Upper lobe of right lung (tissue), 1 donor: ENCODE results near the gene SLC44A3. TPM values are rescaled to one million over a fixed set of nuclear protein-coding genes. Genes with fewer than 3 reads are reported as not detected.
A peak's percentile ranks its signal among the peaks of the same experiment; 100 is the strongest.

Experiments used
- ATAC-seq: fragments of 200-7000 bp; cut with Tn5 transposase; one replicate; pipeline ENCODE4 v1.9.1; 2020; ENCODE audit warnings: mild to moderate bottlenecking, moderate library complexity
- DNase-seq: peaks from one replicate; pipeline ENCODE4 v3.0.0-alpha.2; 2020
- H3K27ac ChIP-seq: fragments of 200-600 bp; one replicate; pipeline ENCODE4 v1.8.0; 2022
- H3K27me3 ChIP-seq: fragments of 200-600 bp; one replicate; pipeline ENCODE4 v1.8.0; 2022; ENCODE audit warnings: mild to moderate bottlenecking
- H3K36me3 ChIP-seq: fragments of 200-600 bp; one replicate; pipeline ENCODE4 v1.8.0; 2022
- H3K4me1 ChIP-seq: fragments of 200-600 bp; one replicate; pipeline ENCODE4 v1.8.0; 2022
- H3K4me3 ChIP-seq: fragments of 200-600 bp; one replicate; pipeline ENCODE4 v1.8.0; 2022; ENCODE audit warnings: mild to moderate bottlenecking
- H3K9me3 ChIP-seq: fragments of 200-600 bp; one replicate; pipeline ENCODE4 v1.8.0; 2022
- intact Hi-C: fragments of 100-400 bp; cut with DNase I; formaldehyde crosslinking; loops from one replicate; pipeline ENCODE4 v1.11.0; 2022
- total RNA-seq: library from RNA; stranded (reverse); fragmentation: NEBNext Ultra II Directional; extraction: Animal tissue kit (Norgen Biotek cat#: 25700); gene quantifications from one replicate; pipeline ENCODE4 v1.2.1, GENCODE V29; 2021
- TF ChIP-seq, protein P1 (sequence below): fragments of 200-600 bp; IDR thresholded peaks from one replicate; pipeline ENCODE4 v1.8.0; 2022; ENCODE audit warnings: antibody characterized with exemption
- donor health status: DM: no; HTN: yes; CAD: no; lungs with severe emphysema.

Gene SLC44A3
- total RNA-seq, 1 donor from 2014 or later, result 31.6 TPM

DNA sequence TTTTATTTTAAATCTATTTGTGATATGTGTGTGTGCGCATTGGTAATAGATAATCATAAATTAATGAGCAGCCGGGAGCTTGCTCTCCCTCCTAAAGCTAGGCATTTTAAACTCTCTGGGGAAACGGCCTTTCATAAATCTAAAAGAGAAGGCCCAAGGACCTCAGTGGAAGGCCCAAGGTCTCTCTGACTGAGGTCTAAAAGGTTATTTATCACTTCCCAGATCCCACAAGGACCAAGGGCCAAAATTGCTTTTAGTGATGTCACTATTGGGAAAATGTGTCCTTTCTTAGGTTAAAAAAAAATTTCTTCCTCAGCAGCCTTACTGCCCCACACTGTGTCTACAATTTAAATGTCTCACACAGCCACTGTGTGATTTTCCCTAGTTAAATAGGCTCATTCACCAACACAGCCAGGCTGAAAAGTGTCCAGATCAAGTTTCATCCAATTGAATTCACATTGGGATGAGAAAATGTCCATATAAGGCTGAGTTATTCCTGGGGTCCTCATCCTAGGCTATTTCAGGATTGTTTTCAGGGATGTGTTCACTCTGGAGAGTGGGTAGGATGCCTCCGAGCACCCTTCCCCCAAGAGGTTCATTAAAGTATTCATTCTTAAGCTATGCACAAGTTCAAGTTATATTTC lies 46.1 kb downstream of the SLC44A3 start:
- no peak for DNase-seq
- H3K27ac ChIP-seq, result peak overlapping the region; percentile 13
- no peaks in the 10 kb centered on the region for H3K27me3 ChIP-seq
- no peaks in the 10 kb centered on the region for H3K9me3 ChIP-seq
- no peak overlapping the region for H3K4me3 ChIP-seq
- peaks cover 27% of the 10 kb centered on the region for H3K4me1 ChIP-seq
- intact Hi-C loops, result no loop called here
- no peak for ATAC-seq
- no peaks in the 10 kb centered on the region for H3K36me3 ChIP-seq
- TF ChIP-seq, protein P1, sequence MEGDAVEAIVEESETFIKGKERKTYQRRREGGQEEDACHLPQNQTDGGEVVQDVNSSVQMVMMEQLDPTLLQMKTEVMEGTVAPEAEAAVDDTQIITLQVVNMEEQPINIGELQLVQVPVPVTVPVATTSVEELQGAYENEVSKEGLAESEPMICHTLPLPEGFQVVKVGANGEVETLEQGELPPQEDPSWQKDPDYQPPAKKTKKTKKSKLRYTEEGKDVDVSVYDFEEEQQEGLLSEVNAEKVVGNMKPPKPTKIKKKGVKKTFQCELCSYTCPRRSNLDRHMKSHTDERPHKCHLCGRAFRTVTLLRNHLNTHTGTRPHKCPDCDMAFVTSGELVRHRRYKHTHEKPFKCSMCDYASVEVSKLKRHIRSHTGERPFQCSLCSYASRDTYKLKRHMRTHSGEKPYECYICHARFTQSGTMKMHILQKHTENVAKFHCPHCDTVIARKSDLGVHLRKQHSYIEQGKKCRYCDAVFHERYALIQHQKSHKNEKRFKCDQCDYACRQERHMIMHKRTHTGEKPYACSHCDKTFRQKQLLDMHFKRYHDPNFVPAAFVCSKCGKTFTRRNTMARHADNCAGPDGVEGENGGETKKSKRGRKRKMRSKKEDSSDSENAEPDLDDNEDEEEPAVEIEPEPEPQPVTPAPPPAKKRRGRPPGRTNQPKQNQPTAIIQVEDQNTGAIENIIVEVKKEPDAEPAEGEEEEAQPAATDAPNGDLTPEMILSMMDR, result no peak

DNA sequence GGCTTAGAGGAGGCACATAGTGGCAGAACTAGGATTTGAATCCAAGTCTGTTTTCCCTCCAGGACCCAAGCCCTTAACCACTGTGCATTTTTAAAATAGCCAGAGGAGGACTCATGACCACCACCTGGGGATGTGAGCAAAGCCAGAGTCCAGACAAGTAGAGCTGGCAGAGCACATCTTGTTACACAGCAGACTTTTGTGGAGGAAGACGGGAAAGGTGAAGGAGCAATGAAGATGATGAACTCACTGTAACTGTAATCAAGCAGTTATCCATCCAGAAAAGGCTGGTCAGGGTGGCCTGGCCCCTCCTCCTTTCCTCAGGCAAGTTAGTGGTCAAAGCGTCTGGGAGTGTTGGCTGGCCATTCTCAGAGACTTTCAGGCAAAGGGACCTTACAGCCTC lies 50.9 kb downstream of the SLC44A3 start:
- Histone ChIP-seq H3K27me3 (no peaks in the 10 kb centered on the region), H3K4me1 (no peaks in the 10 kb centered on the region), H3K36me3 (no peaks in the 10 kb centered on the region), H3K27ac (no peak overlapping the region), H3K4me3 (no peak overlapping the region), H3K9me3 (no peaks in the 10 kb centered on the region)
- ATAC-seq, result no peak
- no peak for DNase-seq
- intact Hi-C loops, result no loop called here
- TF ChIP-seq, protein P1, result no peak

DNA sequence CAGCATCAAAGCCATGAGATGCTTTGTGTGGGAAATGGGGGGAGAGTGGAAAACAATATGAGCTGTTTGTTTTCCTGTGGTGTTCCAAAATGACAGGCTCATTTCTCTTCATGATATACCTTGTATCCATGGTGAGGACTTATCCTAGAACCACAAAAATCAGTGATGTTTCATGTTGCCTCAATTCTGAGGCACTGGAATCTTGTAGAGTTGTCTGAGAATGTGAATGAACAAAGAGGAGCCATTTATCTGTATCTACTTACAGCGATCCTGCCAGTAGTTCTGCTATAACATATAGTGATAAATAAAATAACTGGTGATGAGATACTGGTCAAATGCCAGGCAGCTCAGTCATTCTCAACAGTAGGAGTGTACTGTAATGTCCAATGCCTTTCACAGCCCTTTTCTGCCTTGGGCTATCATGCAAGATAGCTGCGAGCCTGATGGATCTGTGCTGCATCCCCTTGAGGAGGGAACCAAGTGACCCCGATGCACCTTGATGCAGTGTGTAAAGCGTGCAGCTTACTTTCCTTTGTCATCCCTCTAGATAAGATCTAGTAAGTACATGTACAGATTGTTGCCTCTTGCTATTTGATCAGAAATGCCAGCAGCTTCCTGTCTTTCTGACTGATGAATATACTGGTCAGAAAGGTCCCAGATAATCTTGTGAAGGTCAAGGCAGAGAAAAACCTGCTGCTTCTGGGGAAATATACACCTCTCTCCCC lies 52.8 kb downstream of the SLC44A3 start:
- no peaks in the 10 kb centered on the region for H3K9me3 ChIP-seq
- H3K27ac ChIP-seq, result no peak overlapping the region

DNA sequence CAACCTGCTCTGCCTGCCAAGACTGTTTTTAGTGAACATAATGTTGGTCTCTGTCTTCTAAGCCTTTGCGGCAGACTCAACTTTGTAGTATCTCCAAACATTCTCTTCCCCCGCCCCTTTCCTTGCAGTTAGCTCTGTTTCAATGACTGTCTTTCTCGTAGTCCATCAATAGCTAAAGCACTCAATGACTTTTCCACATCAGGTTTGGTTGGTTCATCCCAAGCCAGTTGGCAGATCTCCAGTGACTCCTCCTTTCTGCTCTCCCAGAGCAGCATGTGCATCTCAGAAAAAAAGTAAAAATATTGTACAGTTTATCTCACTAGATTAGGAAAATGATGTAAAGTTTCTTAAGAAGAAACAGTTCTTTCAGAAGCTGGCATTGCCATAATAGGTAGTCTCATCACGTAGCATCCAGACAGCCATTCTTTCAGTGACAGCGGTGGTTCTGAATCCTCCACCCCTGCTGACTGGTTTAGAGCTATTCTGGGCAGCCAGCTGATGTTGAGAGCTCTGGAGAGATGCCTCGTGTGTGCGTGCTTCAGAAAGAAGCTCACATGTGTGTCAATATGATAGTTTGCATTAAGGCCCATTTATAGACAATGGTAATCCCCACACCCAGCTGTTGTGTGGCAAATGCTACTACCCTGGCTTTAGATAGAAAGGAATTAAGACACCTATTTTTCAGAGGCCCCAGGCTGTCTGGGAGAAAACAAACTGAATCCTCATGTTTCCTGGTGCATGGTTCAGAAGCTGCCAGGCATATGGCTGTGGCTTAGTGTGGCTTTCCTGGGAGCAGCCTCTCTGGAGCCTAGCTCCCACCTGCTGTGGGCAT lies 53.6 kb downstream of the SLC44A3 start:
- no peaks in the 10 kb centered on the region for H3K4me1 ChIP-seq
- no peak overlapping the region for H3K4me3 ChIP-seq
- H3K27ac ChIP-seq, result no peak overlapping the region
- DNase-seq (no peak), ATAC-seq (no peak)
- H3K9me3 ChIP-seq, result no peaks in the 10 kb centered on the region
- TF ChIP-seq, protein P1, result no peak
- no peaks in the 10 kb centered on the region for H3K36me3 ChIP-seq
- intact Hi-C loops, result no loop called here
- H3K27me3 ChIP-seq, result no peaks in the 10 kb centered on the region

More for the DNA sequence above, 52.8 kb downstream of the SLC44A3 start:
- Histone ChIP-seq H3K27me3 (no peaks in the 10 kb centered on the region), H3K4me3 (no peak overlapping the region), H3K36me3 (no peaks in the 10 kb centered on the region), H3K4me1 (no peaks in the 10 kb centered on the region)
- ATAC-seq (no peak), DNase-seq (no peak)
- TF ChIP-seq, protein P1, result no peak
- intact Hi-C loops, result no loop called here

DNA sequence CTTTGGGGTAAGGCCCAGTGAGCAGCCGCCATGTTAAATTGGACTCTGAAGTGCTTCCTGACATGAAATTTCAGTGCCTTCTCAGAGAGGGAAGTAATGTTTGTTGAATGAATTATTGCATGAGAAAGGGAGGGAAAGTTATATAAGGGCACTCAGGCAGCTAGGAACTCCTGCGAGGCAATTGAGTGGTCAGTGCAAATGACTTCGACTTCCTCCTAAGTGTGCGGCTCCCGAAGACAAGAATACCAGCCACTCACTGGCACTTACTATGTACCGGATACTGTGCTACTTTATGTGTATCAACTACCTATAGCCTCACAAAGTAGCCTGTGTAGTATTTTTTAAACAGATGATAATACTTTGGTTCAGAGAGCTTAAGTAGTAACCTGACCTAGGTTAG lies 54.3 kb downstream of the SLC44A3 start:
- H3K4me3 ChIP-seq, result no peak overlapping the region
- H3K4me1 ChIP-seq, result no peaks in the 10 kb centered on the region
- intact Hi-C loops, result no loop called here
- H3K9me3 ChIP-seq, result no peaks in the 10 kb centered on the region
- ATAC-seq (peak; percentile 67), DNase-seq (no peak)
- no peak overlapping the region for H3K27ac ChIP-seq
- TF ChIP-seq, protein P1, result no peak
- no peaks in the 10 kb centered on the region for H3K36me3 ChIP-seq
- no peaks in the 10 kb centered on the region for H3K27me3 ChIP-seq
